ENCODE data around the gene KLF6.

Gene KLF6

GRCh38 chr10:3790272-3790671 is 5.3 kb upstream of the KLF6 start:
- Histone ChIP-seq H3K4me1 (ENCODE audit: control insufficient read depth in 2 of 2, insufficient read depth in 1 of 2, low read depth in 1 of 2, low read length in 2 of 2) (peaks cover 4 to 7% of the 10 kb centered on the region in 2 donors), H2AK5ac (ENCODE audit: low read depth, low read length) (no peak overlapping the region), H2BK5ac (ENCODE audit: low read length) (no peak overlapping the region), H3K4me3 (ENCODE audit: low read length in 2 of 2) (no peak overlapping the region), H4K8ac (ENCODE audit: low read depth, low read length) (no peak overlapping the region), H3K36me3 (replicated peaks in 1 of 2; ENCODE audit: control insufficient read depth in 2 of 2, insufficient read depth in 2 of 2, low read length in 2 of 2) (no peaks in the 10 kb centered on the region), H3K4me2 (ENCODE audit: insufficient read depth, low read length, poor library complexity, severe bottlenecking) (no peak overlapping the region), H3K79me1 (ENCODE audit: low read depth, low read length) (no peaks in the 10 kb centered on the region), H3K4ac (ENCODE audit: low read length) (no peak overlapping the region), H3K27me3 (ENCODE audit: control insufficient read depth in 3 of 3, insufficient read depth in 3 of 3, low read depth in 1 of 3, low read length in 3 of 3) (peaks cover 0 to 3% (median 0%) of the 10 kb centered on the region in 3 experiments), H3K14ac (ENCODE audit: low read length) (no peak overlapping the region), H4K91ac (ENCODE audit: low read depth, low read length, poor library complexity) (no peak overlapping the region), H3K9ac (ENCODE audit: low read depth, low read length, poor library complexity) (no peak overlapping the region), H2BK12ac (ENCODE audit: low read length) (no peak overlapping the region), H3K27ac (replicated peaks; ENCODE audit: low read length) (no peak overlapping the region), H3K18ac (ENCODE audit: low read length) (no peak overlapping the region), H2BK120ac (ENCODE audit: low read depth, low read length) (no peak overlapping the region), H3K23ac (ENCODE audit: low read depth, low read length, poor library complexity) (no peak overlapping the region), H2BK15ac (ENCODE audit: low read length) (no peak overlapping the region), H3K9me3 (replicated peaks in 1 of 2; ENCODE audit: control insufficient read depth in 2 of 2, insufficient read depth in 1 of 2, low read depth in 1 of 2, low read length in 2 of 2) (peaks cover 5 to 20% of the 10 kb centered on the region in 2 donors), H2AFZ (ENCODE audit: low read length) (no peak overlapping the region)
- DNase-seq (ENCODE audit: low spot score), result no peak
- no CpG with 5 or more reads among the region's 1 CpG for WGBS, 2 donors (ENCODE audit: extremely low coverage in 2 of 2, insufficient read length in 2 of 2, insufficient replicate concordance in 1 of 2)

- Histone ChIP-seq H3K4me1 (ENCODE audit: control insufficient read depth in 2 of 2, insufficient read depth in 1 of 2, low read depth in 1 of 2, low read length in 2 of 2) (peaks cover 4 to 7% of the 10 kb centered on the region in 2 donors), H2AK5ac (ENCODE audit: low read depth, low read length) (no peak overlapping the region), H3K9ac (ENCODE audit: low read depth, low read length, poor library complexity) (no peak overlapping the region), H2BK5ac (ENCODE audit: low read length) (no peak overlapping the region), H3K9me3 (replicated peaks in 1 of 2; ENCODE audit: control insufficient read depth in 2 of 2, insufficient read depth in 1 of 2, low read depth in 1 of 2, low read length in 2 of 2) (peaks cover 5 to 20% of the 10 kb centered on the region in 2 donors), H3K14ac (ENCODE audit: low read length) (no peak overlapping the region), H2AFZ (ENCODE audit: low read length) (no peak overlapping the region), H2BK15ac (ENCODE audit: low read length) (no peak overlapping the region), H4K91ac (ENCODE audit: low read depth, low read length, poor library complexity) (no peak overlapping the region), H3K27me3 (ENCODE audit: control insufficient read depth in 3 of 3, insufficient read depth in 3 of 3, low read depth in 1 of 3, low read length in 3 of 3) (peaks cover 0 to 3% (median 0%) of the 10 kb centered on the region in 3 experiments), H3K4me2 (ENCODE audit: insufficient read depth, low read length, poor library complexity, severe bottlenecking) (no peak overlapping the region), H3K4ac (ENCODE audit: low read length) (no peak overlapping the region), H3K36me3 (replicated peaks in 1 of 2; ENCODE audit: control insufficient read depth in 2 of 2, insufficient read depth in 2 of 2, low read length in 2 of 2) (no peaks in the 10 kb centered on the region), H4K8ac (ENCODE audit: low read depth, low read length) (no peak overlapping the region), H3K79me1 (ENCODE audit: low read depth, low read length) (no peaks in the 10 kb centered on the region), H3K27ac (replicated peaks; ENCODE audit: low read length) (no peak overlapping the region), H2BK12ac (ENCODE audit: low read length) (no peak overlapping the region), H3K4me3 (ENCODE audit: low read length in 2 of 2) (no peak overlapping the region), H3K23ac (ENCODE audit: low read depth, low read length, poor library complexity) (no peak overlapping the region), H2BK120ac (ENCODE audit: low read depth, low read length) (no peak overlapping the region), H3K18ac (ENCODE audit: low read length) (no peak overlapping the region)
- no CpG with 5 or more reads among the region's 2 CpGs for WGBS, 2 donors (ENCODE audit: extremely low coverage in 2 of 2, insufficient read length in 2 of 2, insufficient replicate concordance in 1 of 2)
- DNase-seq (ENCODE audit: low spot score), result no peak
Measured at GRCh38 chr10:3789621-3790020, 4.6 kb upstream of the KLF6 start.

DNA sequence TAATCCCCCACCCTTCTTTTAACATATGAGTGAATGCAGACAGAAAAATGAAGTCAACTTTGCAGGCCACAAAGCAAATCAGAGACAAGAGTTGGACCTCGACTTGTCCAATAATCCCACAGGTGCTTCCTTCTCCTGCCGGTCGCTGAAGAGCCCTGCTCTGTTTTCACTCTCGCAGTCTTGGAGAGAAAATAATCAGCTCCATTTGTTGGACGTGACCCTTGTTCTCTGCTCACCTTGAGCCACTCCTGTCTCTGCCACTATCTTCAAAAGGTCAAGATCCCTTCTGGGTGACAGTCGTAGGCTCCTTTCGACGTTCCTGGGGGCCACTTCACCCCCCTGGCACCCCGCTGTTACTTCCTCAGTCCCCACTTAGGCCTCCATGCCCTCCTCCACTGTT is 2.8 kb upstream of the KLF6 start:
- Histone ChIP-seq H3K4ac (ENCODE audit: low read length) (no peak overlapping the region), H3K9me3 (replicated peaks in 1 of 2; ENCODE audit: control insufficient read depth in 2 of 2, insufficient read depth in 1 of 2, low read depth in 1 of 2, low read length in 2 of 2) (peaks cover 0 to 20% of the 10 kb centered on the region in 2 donors), H3K23ac (ENCODE audit: low read depth, low read length, poor library complexity) (no peak overlapping the region), H2BK120ac (ENCODE audit: low read depth, low read length) (no peak overlapping the region), H3K9ac (ENCODE audit: low read depth, low read length, poor library complexity) (no peak overlapping the region), H3K14ac (ENCODE audit: low read length) (no peak overlapping the region), H3K79me1 (ENCODE audit: low read depth, low read length) (no peaks in the 10 kb centered on the region), H3K4me2 (ENCODE audit: insufficient read depth, low read length, poor library complexity, severe bottlenecking) (no peak overlapping the region), H2BK12ac (ENCODE audit: low read length) (no peak overlapping the region), H3K36me3 (replicated peaks in 1 of 2; ENCODE audit: control insufficient read depth in 2 of 2, insufficient read depth in 2 of 2, low read length in 2 of 2) (no peaks in the 10 kb centered on the region), H3K18ac (ENCODE audit: low read length) (no peak overlapping the region), H3K27ac (replicated peaks; ENCODE audit: low read length) (no peak overlapping the region), H2BK5ac (ENCODE audit: low read length) (no peak overlapping the region), H4K8ac (ENCODE audit: low read depth, low read length) (no peak overlapping the region), H3K4me3 (ENCODE audit: low read length in 2 of 2) (no peak overlapping the region), H3K27me3 (ENCODE audit: control insufficient read depth in 3 of 3, insufficient read depth in 3 of 3, low read depth in 1 of 3, low read length in 3 of 3) (peaks cover 0 to 3% (median 0%) of the 10 kb centered on the region in 3 experiments), H3K4me1 (ENCODE audit: control insufficient read depth in 2 of 2, insufficient read depth in 1 of 2, low read depth in 1 of 2, low read length in 2 of 2) (peaks cover 4 to 7% of the 10 kb centered on the region in 2 donors), H2BK15ac (ENCODE audit: low read length) (no peak overlapping the region), H2AFZ (ENCODE audit: low read length) (no peak overlapping the region), H4K91ac (ENCODE audit: low read depth, low read length, poor library complexity) (no peak overlapping the region), H2AK5ac (ENCODE audit: low read depth, low read length) (no peak overlapping the region)
- no CpG with 5 or more reads among the region's 9 CpGs for WGBS, 2 donors (ENCODE audit: extremely low coverage in 2 of 2, insufficient read length in 2 of 2, insufficient replicate concordance in 1 of 2)
- DNase-seq (ENCODE audit: low spot score), result no peak

DNA sequence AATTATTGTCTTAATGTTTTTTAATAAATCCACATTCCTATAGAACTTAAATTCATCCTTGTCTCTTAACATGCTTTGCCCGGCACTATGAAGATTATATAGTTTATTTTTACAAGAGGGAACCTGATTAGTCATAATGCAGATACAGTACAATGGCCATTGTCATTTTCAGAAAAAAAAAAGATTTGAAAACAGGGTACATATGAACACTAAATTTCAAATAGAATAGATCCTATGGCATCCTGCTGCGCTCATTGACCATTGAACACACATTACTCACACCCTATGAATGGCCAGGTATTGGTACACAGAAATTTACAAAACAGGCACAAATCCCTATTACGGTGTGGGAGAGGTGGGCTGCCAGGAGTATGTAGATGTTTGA is 2.0 kb upstream of the KLF6 start:
- no CpG with 5 or more reads among the region's 3 CpGs for WGBS, 2 donors (ENCODE audit: extremely low coverage in 2 of 2, insufficient read length in 2 of 2, insufficient replicate concordance in 1 of 2)
- no peak overlapping the region for H2BK120ac ChIP-seq (ENCODE audit: low read depth, low read length)
- no peaks in the 10 kb centered on the region for H3K79me1 ChIP-seq (ENCODE audit: low read depth, low read length)
- no peak overlapping the region for H2BK15ac ChIP-seq (ENCODE audit: low read length)
- H2BK5ac ChIP-seq (ENCODE audit: low read length), result no peak overlapping the region
- no peak overlapping the region for H2AFZ ChIP-seq (ENCODE audit: low read length)
- H3K14ac ChIP-seq (ENCODE audit: low read length), result no peak overlapping the region
- no peak overlapping the region for H3K4ac ChIP-seq (ENCODE audit: low read length)
- H4K91ac ChIP-seq (ENCODE audit: low read depth, low read length, poor library complexity), result no peak overlapping the region
- no peak overlapping the region for H3K23ac ChIP-seq (ENCODE audit: low read depth, low read length, poor library complexity)
- H2AK5ac ChIP-seq (ENCODE audit: low read depth, low read length), result no peak overlapping the region
- H2BK12ac ChIP-seq (ENCODE audit: low read length), result no peak overlapping the region
- H4K8ac ChIP-seq (ENCODE audit: low read depth, low read length), result no peak overlapping the region
- no peak overlapping the region for H3K9ac ChIP-seq (ENCODE audit: low read depth, low read length, poor library complexity)
- H3K18ac ChIP-seq (ENCODE audit: low read length), result no peak overlapping the region
- H3K4me2 ChIP-seq (ENCODE audit: insufficient read depth, low read length, poor library complexity, severe bottlenecking), result no peak overlapping the region
- H3K27ac ChIP-seq (replicated peaks; ENCODE audit: low read length), result no peak overlapping the region
- peaks cover 0 to 7% of the 10 kb centered on the region in 2 donors for H3K36me3 ChIP-seq (replicated peaks in 1 of 2; ENCODE audit: control insufficient read depth in 2 of 2, insufficient read depth in 2 of 2, low read length in 2 of 2)
- peaks cover 0 to 20% of the 10 kb centered on the region in 2 donors for H3K9me3 ChIP-seq (replicated peaks in 1 of 2; ENCODE audit: control insufficient read depth in 2 of 2, insufficient read depth in 1 of 2, low read depth in 1 of 2, low read length in 2 of 2)
- H3K27me3 ChIP-seq (ENCODE audit: control insufficient read depth in 3 of 3, insufficient read depth in 3 of 3, low read depth in 1 of 3, low read length in 3 of 3), result peaks cover 0 to 3% (median 0%) of the 10 kb centered on the region in 3 experiments
- DNase-seq (ENCODE audit: low spot score), result no peak
- H3K4me3 ChIP-seq (ENCODE audit: low read length in 2 of 2), result no peak overlapping the region
- H3K4me1 ChIP-seq (ENCODE audit: control insufficient read depth in 2 of 2, insufficient read depth in 1 of 2, low read depth in 1 of 2, low read length in 2 of 2), result peaks cover 6 to 12% of the 10 kb centered on the region in 2 donors

All from neuronal stem cell (in vitro differentiated cells).